HEK293T (cell line): ENCODE measurements around the gene PRMT1.

Source experiments
- CTCF ChIA-PET: fragments of 350-600 bp; formaldehyde crosslinking; extraction: SDS; loops from one replicate; lab custom pipeline; 2021; ENCODE audit warnings: antibody characterized with exemption, inconsistent platforms; lab: Yijun Ruan, JAX
- POLR2A ChIA-PET: fragments of 350-600 bp; formaldehyde crosslinking; extraction: SDS; loops from one replicate; lab custom pipeline; 2020; ENCODE audit warnings: antibody characterized with exemption, inconsistent platforms; lab: Yijun Ruan, JAX
- DNase-seq: peaks from one replicate; pipeline ENCODE4 v3.0.0; 2012; ENCODE audit warnings: mixed read lengths; ENCODE audit errors: extremely low spot score
- ARNT ChIP-seq: fragments of 450-650 bp; IDR thresholded peaks from 2 replicates; pipeline ENCODE4 v1.6.1; 2017; ENCODE audit warnings: mild to moderate bottlenecking
- BHLHE40 ChIP-seq: fragments of 450-650 bp; IDR thresholded peaks from 2 replicates; pipeline ENCODE4 v1.6.1; 2016; ENCODE audit warnings: mild to moderate bottlenecking, moderate library complexity, borderline replicate concordance
- CTBP1 ChIP-seq: fragments of 450-650 bp; IDR thresholded peaks from 2 replicates; pipeline ENCODE4 v1.6.1; 2016; ENCODE audit warnings: borderline replicate concordance
- ELF4 ChIP-seq: fragments of 450-650 bp; IDR thresholded peaks from 2 replicates; pipeline ENCODE4 v1.6.1; 2017; ENCODE audit warnings: antibody characterized with exemption
- FOXA1 ChIP-seq: fragments of 450-650 bp; IDR thresholded peaks from 2 replicates; pipeline ENCODE4 v1.6.1; 2016; ENCODE audit warnings: mild to moderate bottlenecking
- FOXK2 ChIP-seq: fragments of 450-650 bp; IDR thresholded peaks from 2 replicates; pipeline ENCODE4 v1.6.1; 2016; ENCODE audit warnings: mild to moderate bottlenecking
- FOXM1 ChIP-seq: fragments of 450-650 bp; IDR thresholded peaks from 2 replicates; pipeline ENCODE4 v1.6.1; 2017; ENCODE audit warnings: mild to moderate bottlenecking, borderline replicate concordance
- HDGF ChIP-seq: fragments of 450-650 bp; IDR thresholded peaks from 2 replicates; pipeline ENCODE4 v1.6.1; 2017; ENCODE audit warnings: antibody characterized with exemption, borderline replicate concordance
- L3MBTL2 ChIP-seq: fragments of 450-650 bp; conservative IDR thresholded peaks from 2 replicates; pipeline ENCODE4 v1.6.1; 2016; ENCODE audit warnings: mild to moderate bottlenecking
- LEF1 ChIP-seq: fragments of 450-650 bp; IDR thresholded peaks from 2 replicates; pipeline ENCODE4 v1.6.1; 2017; ENCODE audit warnings: mild to moderate bottlenecking, borderline replicate concordance
- NFRKB ChIP-seq: fragments of 450-650 bp; IDR thresholded peaks from 2 replicates; pipeline ENCODE4 v1.6.1; 2016; ENCODE audit warnings: mild to moderate bottlenecking, moderate library complexity
- SP1 ChIP-seq: fragments of 450-650 bp; IDR thresholded peaks from 2 replicates; pipeline ENCODE4 v1.6.1; 2017
- SUZ12 ChIP-seq: fragments of 450-650 bp; IDR thresholded peaks from 2 replicates; pipeline ENCODE4 v1.6.1; 2016; ENCODE audit warnings: mild to moderate bottlenecking
- TARDBP ChIP-seq: fragments of 450-650 bp; IDR thresholded peaks from 2 replicates; pipeline ENCODE4 v1.6.1; 2016
- ZNF384 ChIP-seq: fragments of 450-650 bp; IDR thresholded peaks from 2 replicates; pipeline ENCODE4 v1.6.1; 2016
- TF ChIP-seq, protein P1 (sequence below): fragments of 450-650 bp; IDR thresholded peaks from 2 replicates; pipeline ENCODE4 v1.6.1; 2016

The PRMT1 gene

GRCh38 chr19:49656456-49657109, 20.5 kb upstream of the PRMT1 start:
- TF ChIP-seq L3MBTL2 (no peak), BHLHE40 (no peak), CTBP1 (no peak)
- TF ChIP-seq, protein P1, sequence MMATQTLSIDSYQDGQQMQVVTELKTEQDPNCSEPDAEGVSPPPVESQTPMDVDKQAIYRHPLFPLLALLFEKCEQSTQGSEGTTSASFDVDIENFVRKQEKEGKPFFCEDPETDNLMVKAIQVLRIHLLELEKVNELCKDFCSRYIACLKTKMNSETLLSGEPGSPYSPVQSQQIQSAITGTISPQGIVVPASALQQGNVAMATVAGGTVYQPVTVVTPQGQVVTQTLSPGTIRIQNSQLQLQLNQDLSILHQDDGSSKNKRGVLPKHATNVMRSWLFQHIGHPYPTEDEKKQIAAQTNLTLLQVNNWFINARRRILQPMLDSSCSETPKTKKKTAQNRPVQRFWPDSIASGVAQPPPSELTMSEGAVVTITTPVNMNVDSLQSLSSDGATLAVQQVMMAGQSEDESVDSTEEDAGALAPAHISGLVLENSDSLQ, result no peak
- ChIA-PET POLR2A (interaction anchor here (1.7 to 5.2 kb wide), 2 partner anchors 8 to 16 kb away, joined by 6 to 27 read pairs; partner anchors contain the start of genes RRAS and SCAF1), CTCF (no interaction called here)
- DNase-seq, result no peak

GRCh38 chr19:49657493-49658138, 19.5 kb upstream of the PRMT1 start:
- ChIA-PET POLR2A (interaction anchor here (1.6 to 5.2 kb wide), 2 partner anchors 8 to 17 kb away, joined by 4 to 27 read pairs; partner anchors contain the start of genes RRAS and SCAF1), CTCF (no interaction called here)
- TF ChIP-seq SUZ12 (no peak), HDGF (no peak), ELF4 (no peak)
- DNase-seq, result no peak

DNA sequence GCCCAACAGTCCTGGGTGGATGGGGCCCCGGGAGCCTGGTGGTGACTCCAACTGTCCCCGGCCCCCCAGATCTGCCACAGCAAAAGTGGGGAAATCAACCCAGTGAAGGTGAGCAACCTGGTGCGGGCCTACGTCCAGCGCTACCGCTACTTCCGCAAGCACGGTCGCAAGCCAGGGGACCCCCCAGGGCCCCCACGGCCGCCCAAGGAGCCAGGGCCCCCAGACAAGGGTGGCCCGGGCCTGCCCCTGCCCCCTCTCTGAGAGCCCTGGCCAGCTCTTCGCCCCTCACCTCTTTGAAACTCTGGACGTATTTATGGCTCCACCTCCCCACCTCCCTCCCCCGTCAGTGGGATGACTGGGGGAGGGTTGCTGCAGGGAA, 18.9 kb upstream of the PRMT1 start:
- no peak for DNase-seq
- ChIA-PET POLR2A (interaction anchor here (1.6 to 5.2 kb wide), 2 partner anchors 9 to 17 kb away, joined by 4 to 27 read pairs; partner anchors contain the start of genes RRAS and SCAF1), CTCF (no interaction called here)
- TF ChIP-seq L3MBTL2 (no peak), FOXA1 (no peak), FOXM1 (no peak)

- DNase-seq, result no peak
- ChIA-PET POLR2A (interaction anchor here (1.2 to 1.6 kb wide), 2 partner anchors 9 to 17 kb away, joined by 4 read pairs; no protein-coding TSS in a partner anchor), CTCF (no interaction called here)
- TF ChIP-seq ZNF384 (no peak), SUZ12 (no peak), FOXM1 (no peak), FOXK2 (no peak), CTBP1 (no peak), SP1 (no peak), BHLHE40 (no peak)
- TF ChIP-seq, protein P1, result no peak
Observed at GRCh38 chr19:49658566-49659442, 18.3 kb upstream of the PRMT1 start.

DNA sequence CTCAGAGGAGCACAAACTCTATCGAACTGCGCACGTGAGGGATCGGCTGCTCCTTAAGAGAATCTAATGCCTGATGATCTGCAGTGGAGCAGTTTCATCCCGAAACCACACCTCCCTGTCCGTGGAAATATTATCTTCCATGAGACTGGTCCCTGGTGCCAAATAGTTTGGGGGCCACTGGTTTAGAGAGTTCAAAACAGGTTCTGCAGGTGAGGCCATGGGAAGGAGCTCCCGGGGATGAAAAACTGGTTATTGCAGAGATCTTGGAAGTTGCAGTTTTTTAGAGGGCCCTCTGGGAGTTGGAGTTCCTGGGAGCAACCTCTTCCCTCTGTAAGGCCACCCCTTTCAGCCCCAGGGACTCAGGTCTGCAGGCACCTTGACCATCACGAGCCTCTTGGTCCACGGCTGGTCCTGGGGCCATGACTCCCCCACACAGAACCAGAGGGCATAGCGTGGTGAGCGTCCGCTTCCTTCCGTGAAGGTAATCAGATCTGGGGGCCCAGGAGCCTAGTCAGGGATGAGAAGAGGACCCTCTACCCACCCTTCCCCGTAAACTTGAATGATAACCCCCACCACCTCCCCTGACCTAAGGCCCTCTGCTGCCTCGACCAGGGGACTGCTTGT, 16.6 kb upstream of the PRMT1 start:
- TF ChIP-seq NFRKB (no peak), SP1 (no peak), TARDBP (no peak), ARNT (no peak), FOXA1 (no peak), ELF4 (no peak), ZNF384 (no peak), BHLHE40 (no peak), HDGF (no peak), L3MBTL2 (no peak), FOXK2 (no peak), CTBP1 (no peak), SUZ12 (no peak), FOXM1 (no peak), LEF1 (no peak)
- TF ChIP-seq, protein P1, result no peak
- DNase-seq, result no peak
- ChIA-PET POLR2A (interaction anchor here (1.0 to 1.4 kb wide), 3 partner anchors 16 to 80 kb away, joined by 3 to 4 read pairs (median 3); no protein-coding TSS in a partner anchor), CTCF (no interaction called here)

DNA sequence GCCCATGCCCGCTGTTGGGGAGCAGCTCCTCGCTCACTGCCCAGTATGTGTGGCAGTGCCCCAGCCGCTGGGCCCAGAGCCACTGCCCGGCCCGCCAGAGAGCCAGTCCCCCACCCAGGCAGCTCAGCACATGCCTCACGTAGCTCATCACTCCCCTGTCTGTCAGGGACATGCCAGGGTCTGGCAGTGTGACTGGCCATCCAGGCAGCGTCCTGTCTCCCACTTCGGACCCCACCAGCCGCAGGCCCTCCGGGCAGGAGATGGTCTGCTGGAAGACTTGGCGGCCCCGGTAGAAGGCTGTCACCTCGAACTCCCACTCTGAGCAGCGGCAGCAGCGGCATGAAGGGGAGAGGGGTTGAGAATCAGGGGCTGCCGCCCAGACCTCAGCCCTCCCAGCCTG, 15.1 kb upstream of the PRMT1 start:
- TF ChIP-seq SP1, result no peak
- TF ChIP-seq FOXK2, result no peak
- TF ChIP-seq, protein P1, result no peak
- TF ChIP-seq ELF4, result no peak
- no peak for TF ChIP-seq SUZ12
- TF ChIP-seq LEF1, result no peak
- no peak for TF ChIP-seq TARDBP
- no peak for TF ChIP-seq NFRKB
- no peak for TF ChIP-seq BHLHE40
- TF ChIP-seq CTBP1, result no peak
- TF ChIP-seq ARNT, result no peak
- TF ChIP-seq ZNF384, result no peak
- no peak for TF ChIP-seq HDGF
- TF ChIP-seq L3MBTL2, result no peak
- ChIA-PET CTCF (no interaction called here), POLR2A (interaction anchor here (5.2 kb wide), 1 partner anchor 21 kb away, joined by 57 read pairs; the partner anchor contains the start of genes RRAS and SCAF1)
- DNase-seq, result no peak
